ENCODE measurements around the gene FBXL3. TPM values are rescaled to one million over a fixed set of nuclear protein-coding genes. Genes with fewer than 3 reads are reported as not detected.

Gene FBXL3
- total RNA-seq (10 to 100 TPM; 14.7 to 91.4 (median 48.4) TPM), polyA plus RNA-seq (10 to 100 TPM; 12.7 to 21.2 (median 16.4) TPM)
- long read RNA-seq, donor 1, transcript FBXL3-201 (5 exons, 3,503 nt): major isoform, 5 of 5 reads
- long read RNA-seq, donor 1, partial matches to known transcripts: 0 of 5 reads
- long read RNA-seq, donor 1, other reads (novel, unspliced or antisense): 0 of 5 reads
- long read RNA-seq, donor 2, transcript FBXL3-201 (5 exons, 3,503 nt): major isoform, 7 of 7 reads
- long read RNA-seq, donor 2, partial matches to known transcripts: 0 of 7 reads
- long read RNA-seq, donor 2, other reads (novel, unspliced or antisense): 0 of 7 reads
- long read RNA-seq, donor 3, partial matches to known transcripts: 0 of 5 reads
- long read RNA-seq, donor 3, other reads (novel, unspliced or antisense): 0 of 5 reads
- long read RNA-seq, donor 4: 0 reads
- long read RNA-seq, donor 5, transcript FBXL3-201 (5 exons, 3,503 nt): major isoform, 13 of 14 reads
- long read RNA-seq, donor 5, partial matches to known transcripts: 0 of 14 reads
- long read RNA-seq, donor 5, other reads (novel, unspliced or antisense): 0 of 14 reads
- long read RNA-seq, donor 6, transcript FBXL3-201 (5 exons, 3,503 nt): major isoform, 15 of 16 reads
- long read RNA-seq, donor 6, partial matches to known transcripts: 0 of 16 reads
- long read RNA-seq, donor 6, other reads (novel, unspliced or antisense): 0 of 16 reads
- long read RNA-seq, donor 7, transcript FBXL3-201 (5 exons, 3,503 nt): major isoform, 9 of 9 reads
- long read RNA-seq, donor 7, partial matches to known transcripts: 0 of 9 reads
- long read RNA-seq, donor 7, other reads (novel, unspliced or antisense): 0 of 9 reads
- long read RNA-seq, donor 8, transcript FBXL3-201 (5 exons, 3,503 nt): major isoform, 9 of 9 reads
- long read RNA-seq, donor 8, partial matches to known transcripts: 0 of 9 reads
- long read RNA-seq, donor 8, other reads (novel, unspliced or antisense): 0 of 9 reads
- long read RNA-seq, donor 9, partial matches to known transcripts: 0 of 2 reads
- long read RNA-seq, donor 9, other reads (novel, unspliced or antisense): 0 of 2 reads
- long read RNA-seq, donor 10, transcript FBXL3-201 (5 exons, 3,503 nt): major isoform, 5 of 5 reads
- long read RNA-seq, donor 10, partial matches to known transcripts: 0 of 5 reads
- long read RNA-seq, donor 10, other reads (novel, unspliced or antisense): 0 of 5 reads

GRCh38 chr13:77026861-77027621 lies at the start of gene FBXL3:
TSS of gene FBXL3 (minus strand) at chr13:77027159. CDS start at chr13:77021860, 5,299 bp downstream.
- Histone ChIP-seq H3K4me1 (peaks cover 18 to 50% (median 44%) of the 10 kb centered on the region in 4 donors), H3K27ac (peak within 1 kb of the TSS; percentile 98 to 100 (median 99)), H3K36me3 (no peaks in the 10 kb centered on the region), H3K27me3 (no peaks in the 10 kb centered on the region), H3K4me3 (peak within 1 kb of the TSS; percentile 85 to 93 (median 90)), H3K9me3 (no peaks in the 10 kb centered on the region)
- TF ChIP-seq POLR2A (IDR thresholded peaks at IDR 0.05) (peak in 1 of 4 donors; percentile 18), POLR2AphosphoS5 (IDR thresholded peaks at IDR 0.05) (peak in 2 of 3 donors; percentile 72 to 80), EP300 (IDR thresholded peaks at IDR 0.05) (no peak)
- TF ChIP-seq, protein P1, sequence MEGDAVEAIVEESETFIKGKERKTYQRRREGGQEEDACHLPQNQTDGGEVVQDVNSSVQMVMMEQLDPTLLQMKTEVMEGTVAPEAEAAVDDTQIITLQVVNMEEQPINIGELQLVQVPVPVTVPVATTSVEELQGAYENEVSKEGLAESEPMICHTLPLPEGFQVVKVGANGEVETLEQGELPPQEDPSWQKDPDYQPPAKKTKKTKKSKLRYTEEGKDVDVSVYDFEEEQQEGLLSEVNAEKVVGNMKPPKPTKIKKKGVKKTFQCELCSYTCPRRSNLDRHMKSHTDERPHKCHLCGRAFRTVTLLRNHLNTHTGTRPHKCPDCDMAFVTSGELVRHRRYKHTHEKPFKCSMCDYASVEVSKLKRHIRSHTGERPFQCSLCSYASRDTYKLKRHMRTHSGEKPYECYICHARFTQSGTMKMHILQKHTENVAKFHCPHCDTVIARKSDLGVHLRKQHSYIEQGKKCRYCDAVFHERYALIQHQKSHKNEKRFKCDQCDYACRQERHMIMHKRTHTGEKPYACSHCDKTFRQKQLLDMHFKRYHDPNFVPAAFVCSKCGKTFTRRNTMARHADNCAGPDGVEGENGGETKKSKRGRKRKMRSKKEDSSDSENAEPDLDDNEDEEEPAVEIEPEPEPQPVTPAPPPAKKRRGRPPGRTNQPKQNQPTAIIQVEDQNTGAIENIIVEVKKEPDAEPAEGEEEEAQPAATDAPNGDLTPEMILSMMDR (IDR thresholded peaks at IDR 0.05): no peak
- 0 to 1% (median 0%) methylated on average over 24 to 74 of the region's 74 CpGs for WGBS, 5 donors
- intact Hi-C loops (cut with DNase I; ENCODE audit: low total_unique reads): no loop called here
- peak; percentile 84 to 95 for DNase-seq

- no peaks in the 10 kb centered on the region for H3K9me3 ChIP-seq
- no peak overlapping the region for H3K27ac ChIP-seq
- 94 to 98% (median 95%) methylated on average over 2 of the region's 2 CpGs for WGBS, 5 donors
- peaks cover 20 to 81% (median 76%) of the 10 kb centered on the region in 4 donors for H3K36me3 ChIP-seq
- intact Hi-C loops (cut with DNase I; ENCODE audit: low total_unique reads): no loop called here
- no peaks in the 10 kb centered on the region for H3K4me1 ChIP-seq
- DNase-seq: no peak
- TF ChIP-seq EP300 (IDR thresholded peaks at IDR 0.05): no peak
- TF ChIP-seq, protein P1 (IDR thresholded peaks at IDR 0.05): no peak
- TF ChIP-seq POLR2AphosphoS5 (IDR thresholded peaks at IDR 0.05): no peak
- TF ChIP-seq POLR2A (IDR thresholded peaks at IDR 0.05): no peak
- H3K27me3 ChIP-seq: no peaks in the 10 kb centered on the region
- no peak overlapping the region for H3K4me3 ChIP-seq
These were observed 40.6 kb upstream of the FBXL3 start for GRCh38 chr13:77067519-77067918.

DNA sequence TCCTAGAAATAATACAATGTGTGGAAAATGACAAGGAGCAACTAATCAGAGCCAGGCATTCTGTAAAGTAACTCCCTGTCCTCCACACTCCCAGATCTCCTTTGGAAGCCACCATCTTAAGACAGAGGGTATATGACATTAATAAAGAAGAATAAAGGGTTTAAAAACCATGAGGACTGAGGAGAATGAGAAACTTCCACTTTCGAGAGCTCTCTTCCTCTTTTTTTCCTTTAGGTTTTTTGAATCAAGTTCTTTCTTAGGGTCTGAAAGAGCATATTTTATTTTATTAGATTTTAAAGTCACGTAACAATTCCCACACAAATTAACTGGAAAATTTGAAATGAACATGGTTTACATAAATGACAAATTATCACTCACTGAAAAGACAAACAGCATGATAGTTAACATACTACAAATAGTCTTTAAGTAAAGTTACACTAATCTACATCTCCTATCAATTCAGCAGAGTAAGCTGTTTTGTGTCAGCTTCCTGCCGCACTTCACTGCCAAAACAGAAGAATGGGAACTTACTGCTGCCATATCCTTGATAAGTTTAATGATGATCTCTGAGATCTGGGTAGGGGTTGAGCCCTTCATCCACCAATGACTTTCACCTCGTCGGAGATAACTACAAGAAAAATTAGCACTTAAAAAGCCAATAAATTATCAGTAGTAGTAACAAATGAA lies 38.6 kb upstream of the FBXL3 start:
- Histone ChIP-seq H3K27ac (no peak overlapping the region), H3K27me3 (no peaks in the 10 kb centered on the region), H3K36me3 (peaks cover 23 to 97% (median 95%) of the 10 kb centered on the region in 4 donors), H3K4me1 (no peaks in the 10 kb centered on the region), H3K4me3 (no peak overlapping the region), H3K9me3 (no peaks in the 10 kb centered on the region)
- intact Hi-C loops (cut with DNase I; ENCODE audit: low total_unique reads): no loop called here
- no peak for DNase-seq
- TF ChIP-seq, protein P1 (IDR thresholded peaks at IDR 0.05): no peak
- TF ChIP-seq POLR2A (IDR thresholded peaks at IDR 0.05) (no peak), EP300 (IDR thresholded peaks at IDR 0.05) (no peak), POLR2AphosphoS5 (IDR thresholded peaks at IDR 0.05) (no peak)
- 73 to 83% (median 77%) methylated on average over 5 of the region's 5 CpGs for WGBS, 5 donors
